K562 (cell line): ENCODE measurements around the gene TTN. TPM values are rescaled to one million over a fixed set of nuclear protein-coding genes. Genes with fewer than 3 reads are reported as not detected.

Source experiments
- ATAC-seq: fragments of 200-7000 bp; cut with Tn5 transposase; 3 replicates; pipeline ENCODE4 v1.9.1; 2020; ENCODE audit warnings: moderate library complexity
- BruUV-seq: library from RNA; stranded (reverse); fragments of 400-500 nt; replicated peaks from 2 replicates; lab custom pipeline; 2021; lab: Mats Ljungman, UMichigan
- CTCF ChIA-PET: fragments of 300-600 bp; formaldehyde crosslinking; extraction: SDS; loops from one replicate; lab custom pipeline; 2021; ENCODE audit warnings: low intra/inter-chr PET ratio; lab: Yijun Ruan, JAX
- POLR2A ChIA-PET: fragments of 300-600, 350-650 bp; sonication (Branson Sonifier 250); formaldehyde crosslinking; extraction: SDS; loops from one replicate; lab custom pipeline; 2021; ENCODE audit warnings: antibody characterized with exemption, inconsistent platforms; lab: Yijun Ruan, JAX
- DNase-seq, 4 experiments: peaks; one replicate each; pipeline versions ENCODE4 v3.0.0 to v3.0.0-alpha.2; 2011 to 2018; ENCODE audit warnings: low spot score in 3 of 4, mixed read lengths in 3 of 4; ENCODE audit errors: extremely low read depth in 1 of 4
- FAIRE-seq: peaks from 2 replicates; lab custom pipeline; 2011; peaks lifted over from hg19 to GRCh38; lab: Jason Lieb, UNC
- H2AFZ ChIP-seq: 2 replicates; pipeline ENCODE4 v1.6.0; 2011; ENCODE audit warnings: low read depth, low read length, control low read depth, inconsistent platforms
- H3K27ac ChIP-seq: fragments of 200-600 bp; 3 replicates; pipeline ENCODE4 v1.8.0; 2011; ENCODE audit warnings: low read depth, mild to moderate bottlenecking, control low read depth, inconsistent platforms, low read length, moderate library complexity, mixed read lengths; ENCODE audit errors: extremely low read depth
- H3K27me3 ChIP-seq, 2 experiments: fragments of 300-600 bp in 1 of 2; 2 replicates in 1 of 2; 3 replicates in 1 of 2; pipeline versions ENCODE4 v1.6.0 to v1.8.0; 2011; ENCODE audit warnings: inconsistent platforms in 2 of 2, low read length in 2 of 2, mild to moderate bottlenecking in 1 of 2, mixed read lengths in 1 of 2, moderate library complexity in 1 of 2; ENCODE audit not compliant: control insufficient read depth in 2 of 2, insufficient read depth in 2 of 2
- H3K36me3 ChIP-seq: fragments of 300-600 bp; 3 replicates; pipeline ENCODE4 v1.8.0; 2011; ENCODE audit warnings: mild to moderate bottlenecking, low read length, inconsistent platforms; ENCODE audit not compliant: control insufficient read depth, insufficient read depth
- H3K4me1 ChIP-seq, 2 experiments: fragments of 200-600 bp in 1 of 2; replicated peaks in 1 of 2; 2 replicates in 1 of 2; 3 replicates in 1 of 2; pipeline versions ENCODE4 v1.5.1 to v1.8.0; 2011; ENCODE audit warnings: inconsistent platforms in 2 of 2, low read length in 2 of 2, mild to moderate bottlenecking in 1 of 2, mixed read lengths in 1 of 2, moderate library complexity in 1 of 2; ENCODE audit not compliant: control insufficient read depth in 2 of 2, insufficient read depth in 2 of 2
- H3K4me2 ChIP-seq: 2 replicates; pipeline ENCODE4 v1.6.1; 2011; ENCODE audit warnings: low read length, control low read depth, inconsistent platforms, mixed read lengths; ENCODE audit not compliant: insufficient read depth
- H3K4me3 ChIP-seq: fragments of 200-600 bp; sonication (generic), shearing (Covaris generic); 2 replicates; pipeline ENCODE4 v1.5.1; 2016; ENCODE audit warnings: control low read depth, inconsistent platforms
- H3K79me2 ChIP-seq: fragments of 200-600 bp; 3 replicates; pipeline ENCODE4 v1.8.0; 2011; ENCODE audit warnings: low read length, inconsistent platforms; ENCODE audit not compliant: control insufficient read depth, insufficient read depth
- H3K9ac ChIP-seq, 2 experiments: 2 replicates each; pipeline versions ENCODE4 v1.6.0 to v1.6.1; 2011; ENCODE audit warnings: low read depth in 2 of 2, low read length in 2 of 2, control low read depth in 1 of 2, inconsistent platforms in 1 of 2, mild to moderate bottlenecking in 1 of 2, mixed read lengths in 1 of 2; ENCODE audit not compliant: insufficient read depth in 1 of 2
- H3K9me1 ChIP-seq: one replicate; pipeline ENCODE4 v1.6.0; 2011; ENCODE audit warnings: inconsistent platforms, mild to moderate bottlenecking, low read length, moderate library complexity; ENCODE audit not compliant: control insufficient read depth, insufficient read depth
- H3K9me3 ChIP-seq: replicated peaks from 2 replicates; pipeline ENCODE4 v1.5.1; 2011; ENCODE audit warnings: low read depth, low read length, inconsistent platforms; ENCODE audit not compliant: control insufficient read depth, insufficient read depth
- H4K20me1 ChIP-seq: replicated peaks from 2 replicates; pipeline ENCODE4 v1.6.1; 2011; ENCODE audit warnings: low read length, inconsistent platforms, mixed read lengths; ENCODE audit not compliant: control insufficient read depth, insufficient read depth
- CC2D1A ChIP-seq: fragments of 450-650 bp; IDR thresholded peaks from 2 replicates; pipeline ENCODE4 v1.6.1; 2017; ENCODE audit warnings: mild to moderate bottlenecking
- E4F1 ChIP-seq: fragments of 250-450 bp; sonication (Bioruptor Pico); IDR thresholded peaks from 2 replicates; pipeline ENCODE4 v1.5.0; 2021; ENCODE audit warnings: mild to moderate bottlenecking, borderline replicate concordance
- LARP7 ChIP-seq: fragments of 450-650 bp; IDR thresholded peaks from 2 replicates; pipeline ENCODE4 v1.6.1; 2016
- NCOA6 ChIP-seq: fragments of 450-650 bp; IDR thresholded peaks from 2 replicates; pipeline ENCODE4 v1.6.1; 2017; ENCODE audit warnings: mild to moderate bottlenecking
- NFE2 ChIP-seq: IDR thresholded peaks from 2 replicates; pipeline ENCODE4 v1.6.1; 2014; ENCODE audit warnings: antibody characterized with exemption, low read depth
- PHTF2 ChIP-seq: fragments of 250-450 bp; sonication (Bioruptor Pico); IDR thresholded peaks from 2 replicates; pipeline ENCODE4 v1.5.0; 2021; ENCODE audit warnings: mild to moderate bottlenecking
- RBM34 ChIP-seq: fragments of 200-400 bp; formaldehyde crosslinking; IDR thresholded peaks from 2 replicates; pipeline ENCODE4 v1.6.1; 2018; ENCODE audit warnings: low read length, borderline replicate concordance; ENCODE audit not compliant: insufficient read depth
- SRSF7 ChIP-seq: fragments of 200-400 bp; formaldehyde crosslinking; optimal IDR thresholded peaks from 2 replicates; pipeline ENCODE3; 2017; ENCODE audit warnings: mild to moderate bottlenecking, low read depth, low read length
- ZFX ChIP-seq: sonication (generic); formaldehyde crosslinking; IDR thresholded peaks from 2 replicates; pipeline ENCODE4 v1.8.0; 2022; ENCODE audit warnings: mild to moderate bottlenecking, missing genetic modification reagents, moderate library complexity
- ZNF311 ChIP-seq: fragments of 250-450 bp; sonication (Bioruptor Pico); IDR thresholded peaks from 2 replicates; pipeline ENCODE4 v1.4.0; 2020; ENCODE audit warnings: mild to moderate bottlenecking, moderate library complexity
- ZNF431 ChIP-seq: sonication (generic); formaldehyde crosslinking; IDR thresholded peaks from 2 replicates; pipeline ENCODE4 v1.8.0; 2022; ENCODE audit warnings: mild to moderate bottlenecking, missing genetic modification reagents
- ZNF778 ChIP-seq: fragments of 450-650 bp; formaldehyde crosslinking; IDR thresholded peaks from 2 replicates; pipeline ENCODE4 v1.4.0; 2020; ENCODE audit warnings: mild to moderate bottlenecking, moderate library complexity
- ZNF785 ChIP-seq: fragments of 250-450 bp; sonication (Bioruptor Pico); IDR thresholded peaks from 2 replicates; pipeline ENCODE4 v1.4.0; 2020; ENCODE audit warnings: mild to moderate bottlenecking
- WGBS: fragments of 100-300 bp; shearing (Covaris generic); methylation state at CpG from one replicate; pipeline ENCODE4 v1.1.6; 2016; ENCODE audit warnings: low coverage, mixed read lengths; ENCODE audit not compliant: insufficient coverage; ENCODE audit errors: missing lambda C conversion rate; 5-methylcytosine and 5-hydroxymethylcytosine counted together
- in situ Hi-C: fragments of 300-500 bp; cut with MboI; formaldehyde crosslinking; loops from 4 replicates; pipeline ENCODE4 v1.15.0; 2018; ENCODE audit warnings: inconsistent platforms, mixed read lengths
- intact Hi-C: fragments of 100-400 bp; cut with micrococcal nuclease; formaldehyde crosslinking; loops from 2 replicates; pipeline ENCODE4 v1.14.2; 2022
- polyA plus RNA-seq, 8 experiments: library from polyadenylated mRNA; depleted of rRNA in 4 of 8; stranded (reverse) in 5 of 8; unstranded in 3 of 8; fragments of >200 nt; fragmentation: Nextera tagmentation in 2 of 8; fragmentation: Illumina TruSeq in 1 of 8; extraction: Ambion mirVana in 2 of 8; extraction: Trizol in 1 of 8; gene quantifications; 2 replicates each; pipeline versions ENCODE4 v1.2.1 to v1.2.3, GENCODE V29; 2011 to 2014; ENCODE audit warnings: inconsistent platforms in 1 of 8, missing spikeins in 1 of 8
- total RNA-seq, 7 experiments: library from RNA; depleted of rRNA in 6 of 7; stranded (reverse); fragments of >200 nt in 6 of 7; fragmentation: Illumina TruSeq in 2 of 7; extraction: Trizol in 2 of 7; gene quantifications; 2 replicates each; pipeline versions ENCODE4 v1.2.1 to v1.2.3, GENCODE V29; 2011 to 2021; ENCODE audit warnings: low replicate concordance in 1 of 7
- TF ChIP-seq, protein P1 (sequence below): fragments of 200-800 bp; sonication (Bioruptor generic); IDR thresholded peaks from 2 replicates; pipeline ENCODE4 v1.6.1; 2017; ENCODE audit warnings: missing genetic modification characterization, missing compliant biosample characterization
- TF ChIP-seq, protein P2 (sequence below), 2 experiments: fragments of 150-350 bp in 1 of 2; IDR thresholded peaks; 2 replicates each; pipeline ENCODE4 v1.6.1; 2012 to 2016; ENCODE audit warnings: low read depth in 2 of 2, low read length in 2 of 2, mild to moderate bottlenecking in 1 of 2, moderate library complexity in 1 of 2

Gene TTN
- total and polyA plus RNA-seq, 9 of the 15 experiments (the other 6 are each of a cell fraction or from before 2014, with no cell fraction given) = under 0.01 to 0.20 (median 0.04) TPM; not detected in 1

DNA sequence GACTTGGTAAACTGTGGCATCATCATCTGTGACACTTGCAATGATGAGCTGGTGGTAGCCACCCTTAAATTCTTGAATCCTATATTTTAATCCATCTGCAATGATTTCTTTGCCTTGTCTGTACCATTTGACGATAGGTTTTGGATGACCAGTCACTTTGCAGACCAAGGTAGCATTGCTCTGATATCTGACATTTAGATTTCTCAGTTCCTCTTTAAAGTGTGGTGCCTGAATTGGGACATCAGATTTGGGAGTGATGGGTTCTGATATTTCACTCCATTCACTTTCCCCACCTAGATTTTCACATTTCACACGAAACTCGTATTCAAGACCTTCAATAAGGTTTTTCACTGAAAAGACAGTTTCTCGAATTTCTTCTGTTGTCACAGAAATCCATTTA lies 271.2 kb downstream of the TTN start:
- no peak for ATAC-seq

More for the DNA sequence above, 271.2 kb downstream of the TTN start:
- no peak overlapping the region for H3K4me3 ChIP-seq
- H3K27me3 ChIP-seq = no peaks in the 10 kb centered on the region
- H3K9me3 ChIP-seq = no peaks in the 10 kb centered on the region
- H3K4me2 ChIP-seq = no peak overlapping the region
- CTCF ChIA-PET = no interaction called here
- peaks cover 65% of the 10 kb centered on the region; the same call in 2 of the 3 replicates for H3K36me3 ChIP-seq
- H4K20me1 ChIP-seq = no peaks in the 10 kb centered on the region
- in situ Hi-C loops = no loop called here
- H3K9me1 ChIP-seq = no peaks in the 10 kb centered on the region
- H3K27ac ChIP-seq = no peak overlapping the region
- DNase-seq = no peak
- BruUV-seq = no TSS peak
- no peaks in the 10 kb centered on the region for H3K4me1 ChIP-seq
- WGBS = 84% methylated on average over 4 of the region's 4 CpGs
- FAIRE-seq = no peak
- no peak overlapping the region for H2AFZ ChIP-seq
- intact Hi-C loops = no loop called here
- H3K79me2 ChIP-seq = 0 out of 3 replicates have a peak, but pooled peaks cover 6% of the 10 kb centered on the region
- TF ChIP-seq ZNF431 (no peak), ZFX (CRISPR knock-in tag) (no peak), LARP7 (no peak), RBM34 (no peak), CC2D1A (no peak), SRSF7 (no peak), PHTF2 (CRISPR knock-in tag) (no peak), NFE2 (no peak), E4F1 (CRISPR knock-in tag) (no peak), ZNF311 (CRISPR knock-in tag) (no peak), ZNF778 (no peak), NCOA6 (no peak), ZNF785 (CRISPR knock-in tag) (no peak)
- TF ChIP-seq, protein P1, sequence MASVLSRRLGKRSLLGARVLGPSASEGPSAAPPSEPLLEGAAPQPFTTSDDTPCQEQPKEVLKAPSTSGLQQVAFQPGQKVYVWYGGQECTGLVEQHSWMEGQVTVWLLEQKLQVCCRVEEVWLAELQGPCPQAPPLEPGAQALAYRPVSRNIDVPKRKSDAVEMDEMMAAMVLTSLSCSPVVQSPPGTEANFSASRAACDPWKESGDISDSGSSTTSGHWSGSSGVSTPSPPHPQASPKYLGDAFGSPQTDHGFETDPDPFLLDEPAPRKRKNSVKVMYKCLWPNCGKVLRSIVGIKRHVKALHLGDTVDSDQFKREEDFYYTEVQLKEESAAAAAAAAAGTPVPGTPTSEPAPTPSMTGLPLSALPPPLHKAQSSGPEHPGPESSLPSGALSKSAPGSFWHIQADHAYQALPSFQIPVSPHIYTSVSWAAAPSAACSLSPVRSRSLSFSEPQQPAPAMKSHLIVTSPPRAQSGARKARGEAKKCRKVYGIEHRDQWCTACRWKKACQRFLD (CRISPR knock-in tag) = no peak
- TF ChIP-seq, protein P2, sequence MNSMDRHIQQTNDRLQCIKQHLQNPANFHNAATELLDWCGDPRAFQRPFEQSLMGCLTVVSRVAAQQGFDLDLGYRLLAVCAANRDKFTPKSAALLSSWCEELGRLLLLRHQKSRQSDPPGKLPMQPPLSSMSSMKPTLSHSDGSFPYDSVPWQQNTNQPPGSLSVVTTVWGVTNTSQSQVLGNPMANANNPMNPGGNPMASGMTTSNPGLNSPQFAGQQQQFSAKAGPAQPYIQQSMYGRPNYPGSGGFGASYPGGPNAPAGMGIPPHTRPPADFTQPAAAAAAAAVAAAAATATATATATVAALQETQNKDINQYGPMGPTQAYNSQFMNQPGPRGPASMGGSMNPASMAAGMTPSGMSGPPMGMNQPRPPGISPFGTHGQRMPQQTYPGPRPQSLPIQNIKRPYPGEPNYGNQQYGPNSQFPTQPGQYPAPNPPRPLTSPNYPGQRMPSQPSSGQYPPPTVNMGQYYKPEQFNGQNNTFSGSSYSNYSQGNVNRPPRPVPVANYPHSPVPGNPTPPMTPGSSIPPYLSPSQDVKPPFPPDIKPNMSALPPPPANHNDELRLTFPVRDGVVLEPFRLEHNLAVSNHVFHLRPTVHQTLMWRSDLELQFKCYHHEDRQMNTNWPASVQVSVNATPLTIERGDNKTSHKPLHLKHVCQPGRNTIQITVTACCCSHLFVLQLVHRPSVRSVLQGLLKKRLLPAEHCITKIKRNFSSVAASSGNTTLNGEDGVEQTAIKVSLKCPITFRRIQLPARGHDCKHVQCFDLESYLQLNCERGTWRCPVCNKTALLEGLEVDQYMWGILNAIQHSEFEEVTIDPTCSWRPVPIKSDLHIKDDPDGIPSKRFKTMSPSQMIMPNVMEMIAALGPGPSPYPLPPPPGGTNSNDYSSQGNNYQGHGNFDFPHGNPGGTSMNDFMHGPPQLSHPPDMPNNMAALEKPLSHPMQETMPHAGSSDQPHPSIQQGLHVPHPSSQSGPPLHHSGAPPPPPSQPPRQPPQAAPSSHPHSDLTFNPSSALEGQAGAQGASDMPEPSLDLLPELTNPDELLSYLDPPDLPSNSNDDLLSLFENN (IDR thresholded peaks at IDR 0.05; ENCODE audit: low read depth in 2 of 2, low read length in 2 of 2) = no peak
- H3K9ac ChIP-seq = no peak overlapping the region
- POLR2A ChIA-PET = interaction anchor here (0.8 to 2.6 kb wide), 2 partner anchors 12 to 13 kb away, joined by 3 to 14 read pairs; no protein-coding TSS in a partner anchor
